ENCODE data around the gene MRC1.

MRC1 gene

GRCh38 chr10:17805330-17805729 is 3.8 kb upstream of the MRC1 start:
- DNase-seq (ENCODE audit: low spot score in 2 of 2) = no peak
- ATAC-seq (replicated peaks; ENCODE audit: extremely low read depth, poor library complexity, severe bottlenecking) = no peak
- Mint-ChIP-seq H3K4me1 (no peaks in the 10 kb centered on the region), H3K27me3 (peaks cover 32% of the 10 kb centered on the region), H3K36me3 (ENCODE audit: insufficient read depth) (peaks cover 1% of the 10 kb centered on the region), H3K4me3 (no peak overlapping the region), H3K27ac (ENCODE audit: low read depth) (no peak overlapping the region), H3K9me3 (no peaks in the 10 kb centered on the region)

- DNase-seq (ENCODE audit: low spot score in 2 of 2) (no peak), ATAC-seq (replicated peaks; ENCODE audit: extremely low read depth, poor library complexity, severe bottlenecking) (peak; percentile 52)
- Mint-ChIP-seq H3K4me1 (no peaks in the 10 kb centered on the region), H3K9me3 (no peaks in the 10 kb centered on the region), H3K4me3 (no peak overlapping the region), H3K27ac (ENCODE audit: low read depth) (no peak overlapping the region), H3K36me3 (ENCODE audit: insufficient read depth) (peaks cover 1% of the 10 kb centered on the region), H3K27me3 (peaks cover 39% of the 10 kb centered on the region)
Measured at GRCh38 chr10:17805921-17806577, 3.1 kb upstream of the MRC1 start.

- ATAC-seq (replicated peaks; ENCODE audit: extremely low read depth, poor library complexity, severe bottlenecking) (no peak), DNase-seq (ENCODE audit: low spot score in 2 of 2) (no peak)
- Mint-ChIP-seq H3K9me3 (no peaks in the 10 kb centered on the region), H3K27ac (ENCODE audit: low read depth) (no peak overlapping the region), H3K4me3 (no peak overlapping the region), H3K4me1 (no peaks in the 10 kb centered on the region), H3K36me3 (ENCODE audit: insufficient read depth) (no peaks in the 10 kb centered on the region), H3K27me3 (peaks cover 76% of the 10 kb centered on the region)
Measured at GRCh38 chr10:17811146-17811865, 2.2 kb downstream of the MRC1 start.

- Mint-ChIP-seq H3K27ac (ENCODE audit: low read depth) (no peak overlapping the region), H3K9me3 (no peaks in the 10 kb centered on the region), H3K4me1 (no peaks in the 10 kb centered on the region), H3K4me3 (no peak overlapping the region), H3K36me3 (ENCODE audit: insufficient read depth) (no peaks in the 10 kb centered on the region), H3K27me3 (peaks cover 83% of the 10 kb centered on the region)
- no peak for ATAC-seq (replicated peaks; ENCODE audit: extremely low read depth, poor library complexity, severe bottlenecking)
- DNase-seq (ENCODE audit: low spot score in 2 of 2) = no peak
Measured at GRCh38 chr10:17814973-17815372, 5.8 kb downstream of the MRC1 start.

- Mint-ChIP-seq H3K27me3 (peaks cover 71% of the 10 kb centered on the region), H3K36me3 (ENCODE audit: insufficient read depth) (no peaks in the 10 kb centered on the region), H3K27ac (ENCODE audit: low read depth) (no peak overlapping the region), H3K4me3 (no peak overlapping the region), H3K9me3 (no peaks in the 10 kb centered on the region), H3K4me1 (no peaks in the 10 kb centered on the region)
- DNase-seq (ENCODE audit: low spot score in 2 of 2) (no peak), ATAC-seq (replicated peaks; ENCODE audit: extremely low read depth, poor library complexity, severe bottlenecking) (peak; percentile 24)
Measured at GRCh38 chr10:17816199-17816598, 7.1 kb downstream of the MRC1 start.

- Mint-ChIP-seq H3K9me3 (no peaks in the 10 kb centered on the region), H3K27me3 (peaks cover 59% of the 10 kb centered on the region), H3K4me1 (no peaks in the 10 kb centered on the region), H3K4me3 (no peak overlapping the region), H3K27ac (ENCODE audit: low read depth) (no peak overlapping the region), H3K36me3 (ENCODE audit: insufficient read depth) (no peaks in the 10 kb centered on the region)
- DNase-seq (ENCODE audit: low spot score in 2 of 2) (no peak), ATAC-seq (replicated peaks; ENCODE audit: extremely low read depth, poor library complexity, severe bottlenecking) (no peak)
Measured at GRCh38 chr10:17817316-17817715, 8.2 kb downstream of the MRC1 start.

- H3K4me1 Mint-ChIP-seq = no peaks in the 10 kb centered on the region
- ATAC-seq (replicated peaks; ENCODE audit: extremely low read depth, poor library complexity, severe bottlenecking) (no peak), DNase-seq (ENCODE audit: low spot score in 2 of 2) (no peak)
- no peaks in the 10 kb centered on the region for H3K36me3 Mint-ChIP-seq (ENCODE audit: insufficient read depth)
- no peak overlapping the region for H3K4me3 Mint-ChIP-seq
- peaks cover 59% of the 10 kb centered on the region for H3K27me3 Mint-ChIP-seq
- H3K9me3 Mint-ChIP-seq = no peaks in the 10 kb centered on the region
- no peak overlapping the region for H3K27ac Mint-ChIP-seq (ENCODE audit: low read depth)
Measured at GRCh38 chr10:17817790-17818189, 8.6 kb downstream of the MRC1 start.

GRCh38 chr10:17819836-17820235 is 10.7 kb downstream of the MRC1 start:
- H3K4me3 Mint-ChIP-seq = no peak overlapping the region
- ATAC-seq (replicated peaks; ENCODE audit: extremely low read depth, poor library complexity, severe bottlenecking) = no peak

GRCh38 chr10:17820943-17821342 is 11.8 kb downstream of the MRC1 start:
- Mint-ChIP-seq H3K27me3 (peaks cover 58% of the 10 kb centered on the region), H3K4me1 (no peaks in the 10 kb centered on the region), H3K36me3 (ENCODE audit: insufficient read depth) (no peaks in the 10 kb centered on the region), H3K9me3 (no peaks in the 10 kb centered on the region), H3K4me3 (no peak overlapping the region), H3K27ac (ENCODE audit: low read depth) (no peak overlapping the region)
- DNase-seq (ENCODE audit: low spot score in 2 of 2) = no peak
- no peak for ATAC-seq (replicated peaks; ENCODE audit: extremely low read depth, poor library complexity, severe bottlenecking)

More at GRCh38 chr10:17819836-17820235, 10.7 kb downstream of the MRC1 start:
- no peaks in the 10 kb centered on the region for H3K4me1 Mint-ChIP-seq
- no peaks in the 10 kb centered on the region for H3K36me3 Mint-ChIP-seq (ENCODE audit: insufficient read depth)
- H3K27me3 Mint-ChIP-seq = peaks cover 61% of the 10 kb centered on the region
- no peak overlapping the region for H3K27ac Mint-ChIP-seq (ENCODE audit: low read depth)
- H3K9me3 Mint-ChIP-seq = no peaks in the 10 kb centered on the region
- DNase-seq (ENCODE audit: low spot score in 2 of 2) = no peak

GRCh38 chr10:17821893-17822292 is 12.7 kb downstream of the MRC1 start:
- DNase-seq (ENCODE audit: low spot score in 2 of 2) = no peak
- ATAC-seq (replicated peaks; ENCODE audit: extremely low read depth, poor library complexity, severe bottlenecking) = no peak
- Mint-ChIP-seq H3K4me3 (no peak overlapping the region), H3K36me3 (ENCODE audit: insufficient read depth) (no peaks in the 10 kb centered on the region), H3K4me1 (no peaks in the 10 kb centered on the region), H3K27ac (ENCODE audit: low read depth) (no peak overlapping the region), H3K27me3 (peaks cover 66% of the 10 kb centered on the region), H3K9me3 (no peaks in the 10 kb centered on the region)

- H3K27me3 Mint-ChIP-seq = peaks cover 53% of the 10 kb centered on the region
- no peaks in the 10 kb centered on the region for H3K4me1 Mint-ChIP-seq
- no peak overlapping the region for H3K27ac Mint-ChIP-seq (ENCODE audit: low read depth)
- no peaks in the 10 kb centered on the region for H3K9me3 Mint-ChIP-seq
- H3K36me3 Mint-ChIP-seq (ENCODE audit: insufficient read depth) = peaks cover 2% of the 10 kb centered on the region
- peak; percentile 32 for ATAC-seq (replicated peaks; ENCODE audit: extremely low read depth, poor library complexity, severe bottlenecking)
- no peak for DNase-seq (ENCODE audit: low spot score in 2 of 2)
- H3K4me3 Mint-ChIP-seq = no peak overlapping the region
Measured at GRCh38 chr10:17831341-17831740, 22.2 kb downstream of the MRC1 start.

GRCh38 chr10:17831896-17832295 is 22.7 kb downstream of the MRC1 start:
- Mint-ChIP-seq H3K27me3 (peaks cover 52% of the 10 kb centered on the region), H3K4me1 (no peaks in the 10 kb centered on the region), H3K4me3 (no peak overlapping the region), H3K27ac (ENCODE audit: low read depth) (no peak overlapping the region), H3K9me3 (no peaks in the 10 kb centered on the region), H3K36me3 (ENCODE audit: insufficient read depth) (peaks cover 2% of the 10 kb centered on the region)
- ATAC-seq (replicated peaks; ENCODE audit: extremely low read depth, poor library complexity, severe bottlenecking) = no peak
- no peak for DNase-seq (ENCODE audit: low spot score in 2 of 2)

- H3K36me3 Mint-ChIP-seq (ENCODE audit: insufficient read depth) = no peaks in the 10 kb centered on the region
- DNase-seq (ENCODE audit: low spot score in 2 of 2) = no peak
Measured at GRCh38 chr10:17833656-17834055, 24.5 kb downstream of the MRC1 start.

More at GRCh38 chr10:17833656-17834055, 24.5 kb downstream of the MRC1 start:
- H3K4me1 Mint-ChIP-seq = no peaks in the 10 kb centered on the region
- peaks cover 48% of the 10 kb centered on the region for H3K27me3 Mint-ChIP-seq
- no peak overlapping the region for H3K4me3 Mint-ChIP-seq
- ATAC-seq (replicated peaks; ENCODE audit: extremely low read depth, poor library complexity, severe bottlenecking) = no peak
- H3K9me3 Mint-ChIP-seq = no peaks in the 10 kb centered on the region
- H3K27ac Mint-ChIP-seq (ENCODE audit: low read depth) = no peak overlapping the region
